ENCODE results near the gene GRIN1. TPM values are rescaled to one million over a fixed set of nuclear protein-coding genes. Genes with fewer than 3 reads are reported as not detected.

The GRIN1 gene
- total RNA-seq, 2 donors from 2014 or later, result not detected

- H3K27ac ChIP-seq, result no peak overlapping the region
- no peak for TF ChIP-seq CTCF (IDR thresholded peaks at IDR 0.05)
- peaks cover 0 to 37% of the 10 kb centered on the region in 2 donors for H3K4me1 ChIP-seq
- H3K36me3 ChIP-seq, result no peaks in the 10 kb centered on the region
- peak overlapping the region; percentile 14 to 25 for H3K4me3 ChIP-seq
- no peak for DNase-seq (ENCODE audit: low spot score)
- no peaks in the 10 kb centered on the region for H3K27me3 ChIP-seq
- no peaks in the 10 kb centered on the region for H3K9me3 ChIP-seq
These were observed 78.6 kb downstream of the GRIN1 start for GRCh38 chr9:137217276-137218211.

- no peaks in the 10 kb centered on the region for H3K36me3 ChIP-seq
- peaks cover 0 to 44% of the 10 kb centered on the region in 2 donors for H3K4me1 ChIP-seq
- no peak for DNase-seq (ENCODE audit: low spot score)
- peak overlapping the region in 1 of 2 donors; percentile 42 for H3K27ac ChIP-seq
- H3K9me3 ChIP-seq, result no peaks in the 10 kb centered on the region
- no peak for TF ChIP-seq CTCF (IDR thresholded peaks at IDR 0.05)
- no peak overlapping the region for H3K4me3 ChIP-seq
- no peaks in the 10 kb centered on the region for H3K27me3 ChIP-seq
These were observed 79.3 kb downstream of the GRIN1 start for GRCh38 chr9:137218212-137218753.

Small RNA genes within 50 kb of the gene (microRNA-seq; reads per million reads assigned to microRNA genes)
- 0 reads per million in 2 donors for gene MIR3621 (ENCODE audit: borderline number of aligned reads in 2 of 2, borderline replicate concordance in 1 of 2)

Other genes starting within 250 kb of the GRIN1 start
- 100 to 1,000 TPM; 203 to 233 TPM for gene FBXW5, start 194.4 kb upstream of the GRIN1 start, total RNA-seq
- gene C8G, start 193.9 kb upstream of the GRIN1 start, total RNA-seq, result not detected
- 10 to 100 TPM; 10.8 to 11.3 TPM for gene LCN12, start 186.9 kb upstream of the GRIN1 start, total RNA-seq
- gene PTGDS, start 161.7 kb upstream of the GRIN1 start, total RNA-seq, result 1,000 to 10,000 TPM; 1,799 to 2,426 TPM
- gene LCNL1, start 156.2 kb upstream of the GRIN1 start, total RNA-seq, result 1 to 10 TPM in 1 of 2 donors, under 1 TPM in 1; 0.24 to 1.1 TPM
- gene PAXX, start 146.7 kb upstream of the GRIN1 start, total RNA-seq, result 10 to 100 TPM; 27.4 to 37.5 TPM
- 10 to 100 TPM in 1 of 2 donors, 1 to 10 TPM in 1; 6.5 to 11.8 TPM for gene CLIC3, start 142.6 kb upstream of the GRIN1 start, total RNA-seq
- gene ABCA2, start 110.9 kb upstream of the GRIN1 start, total RNA-seq, result 10 to 100 TPM; 28.3 to 28.5 TPM
- under 1 TPM in 1 of 2 donors, not detected in 1; 0.28 TPM for gene FUT7, start 107.1 kb upstream of the GRIN1 start, total RNA-seq
- gene NPDC1, start 93.0 kb upstream of the GRIN1 start, total RNA-seq, result 10 to 100 TPM; 49.7 to 57.8 TPM
- gene ENTPD2, start 85.1 kb upstream of the GRIN1 start, total RNA-seq, result under 1 TPM; 0.41 to 0.67 TPM
- gene SAPCD2, start 68.6 kb upstream of the GRIN1 start, total RNA-seq, result under 1 TPM; 0.12 to 0.63 TPM
- gene UAP1L1, start 61.6 kb upstream of the GRIN1 start, total RNA-seq, result 1 to 10 TPM; 4.3 to 6.3 TPM
- 10 to 100 TPM; 20.9 to 26.8 TPM for gene MAN1B1, start 52.2 kb upstream of the GRIN1 start, total RNA-seq
- gene DPP7, start 24.4 kb upstream of the GRIN1 start, total RNA-seq, result 100 to 1,000 TPM; 165 to 188 TPM
- not detected for gene LRRC26, start 30.9 kb downstream of the GRIN1 start, total RNA-seq
- not detected for gene TMEM210, start 32.9 kb downstream of the GRIN1 start, total RNA-seq
- 10 to 100 TPM; 10.8 to 12.1 TPM for gene ANAPC2, start 49.4 kb downstream of the GRIN1 start, total RNA-seq
- 10 to 100 TPM; 67.1 to 72.0 TPM for gene SSNA1, start 49.5 kb downstream of the GRIN1 start, total RNA-seq
- gene TPRN, start 61.6 kb downstream of the GRIN1 start, total RNA-seq, result 1 to 10 TPM; 6.4 to 6.8 TPM
- gene TMEM203, start 66.5 kb downstream of the GRIN1 start, total RNA-seq, result 10 to 100 TPM; 31.4 to 33.9 TPM
- gene NDOR1, start 66.5 kb downstream of the GRIN1 start, total RNA-seq, result 1 to 10 TPM; 6.6 TPM
- gene RNF208, start 83.1 kb downstream of the GRIN1 start, total RNA-seq, result 1 to 10 TPM; 5.9 to 7.9 TPM
- under 1 TPM; 0.35 to 0.85 TPM for gene CYSRT1, start 86.0 kb downstream of the GRIN1 start, total RNA-seq
- gene RNF224, start 88.3 kb downstream of the GRIN1 start, total RNA-seq, result not detected
- not detected for gene SLC34A3, start 91.7 kb downstream of the GRIN1 start, total RNA-seq
- 100 to 1,000 TPM; 310 to 394 TPM for gene TUBB4B, start 102.1 kb downstream of the GRIN1 start, total RNA-seq
- gene STPG3, start 112.1 kb downstream of the GRIN1 start, total RNA-seq, result not detected
- gene NELFB, start 116.2 kb downstream of the GRIN1 start, total RNA-seq, result 10 to 100 TPM; 30.0 to 38.0 TPM
- 10 to 100 TPM in 1 of 2 donors, 1 to 10 TPM in 1; 9.4 to 16.8 TPM for gene TOR4A, start 138.6 kb downstream of the GRIN1 start, total RNA-seq
- 10 to 100 TPM in 1 of 2 donors, 1 to 10 TPM in 1; 5.6 to 13.3 TPM for gene NRARP, start 163.1 kb downstream of the GRIN1 start, total RNA-seq

Data from right atrium auricular region (tissue), 2 donors.